GM12878 (cell line): ENCODE results near the gene R3HDM2.
"Not testable (repeated sequence)": the region's sequence is repeated elsewhere in the genome, so short reads cannot be mapped to it uniquely, and the experiment has no call there.

Source experiments
- ESRRA ChIP-seq: IDR thresholded peaks from 2 replicates; pipeline ENCODE4 v1.6.1; 2012; ENCODE audit warnings: mild to moderate bottlenecking, low read length, improper control_type of control experiment
- FOXM1 ChIP-seq: IDR thresholded peaks from 2 replicates; pipeline ENCODE4 v1.6.1; 2012; ENCODE audit warnings: low read depth, mild to moderate bottlenecking, inconsistent platforms, low read length, moderate library complexity
- NFIC ChIP-seq: IDR thresholded peaks from 2 replicates; pipeline ENCODE4 v1.6.1; 2012; ENCODE audit warnings: low read depth, mild to moderate bottlenecking, inconsistent platforms, low read length, moderate library complexity
- SRF ChIP-seq, 2 experiments: IDR thresholded peaks; 2 replicates each; pipeline ENCODE4 v1.6.1; 2011; ENCODE audit warnings: low read depth in 2 of 2, low read length in 2 of 2, mild to moderate bottlenecking in 1 of 2, moderate library complexity in 1 of 2
- TARDBP ChIP-seq: IDR thresholded peaks from 2 replicates; pipeline ENCODE4 v1.6.1; 2016; ENCODE audit warnings: borderline replicate concordance
- TF ChIP-seq, protein P1 (sequence below), 3 experiments: IDR thresholded peaks in 2 of 3; conservative IDR thresholded peaks in 1 of 3; 2 replicates each; pipeline ENCODE4 v1.5.1; 2011; ENCODE audit warnings: low read depth in 3 of 3, low read length in 3 of 3, mild to moderate bottlenecking in 3 of 3, control low read depth in 2 of 3, moderate library complexity in 2 of 3, inconsistent platforms in 1 of 3, mixed read lengths in 1 of 3; ENCODE audit not compliant: control insufficient read depth in 2 of 3, insufficient read depth in 1 of 3; ENCODE audit errors: extremely low read depth in 1 of 3

DNA sequence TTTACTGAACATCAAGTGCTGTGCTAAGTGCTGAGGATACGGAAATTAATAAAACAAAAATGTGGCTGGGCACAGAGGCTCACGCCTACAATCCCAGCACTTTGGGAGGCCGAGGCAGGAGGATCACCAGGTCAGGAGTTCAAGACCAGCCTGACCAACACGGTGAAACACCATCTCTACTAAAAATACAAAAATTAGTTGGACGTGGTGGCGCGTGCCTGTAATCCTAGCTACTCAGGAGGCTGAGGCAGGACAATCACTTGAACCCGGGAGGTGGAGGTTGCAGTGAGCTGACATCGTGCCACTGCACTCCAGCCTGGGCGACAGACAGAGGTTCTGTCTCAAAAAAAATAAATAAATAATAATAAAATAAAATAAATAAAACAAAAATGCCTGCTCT lies 3.9 kb downstream of the R3HDM2 start:
- not testable (repeated sequence) for TF ChIP-seq ESRRA; TARDBP; FOXM1; SRF (IDR thresholded peaks at IDR 0.05; ENCODE audit: low read depth in 2 of 2, low read length in 2 of 2); NFIC
- TF ChIP-seq, protein P1, sequence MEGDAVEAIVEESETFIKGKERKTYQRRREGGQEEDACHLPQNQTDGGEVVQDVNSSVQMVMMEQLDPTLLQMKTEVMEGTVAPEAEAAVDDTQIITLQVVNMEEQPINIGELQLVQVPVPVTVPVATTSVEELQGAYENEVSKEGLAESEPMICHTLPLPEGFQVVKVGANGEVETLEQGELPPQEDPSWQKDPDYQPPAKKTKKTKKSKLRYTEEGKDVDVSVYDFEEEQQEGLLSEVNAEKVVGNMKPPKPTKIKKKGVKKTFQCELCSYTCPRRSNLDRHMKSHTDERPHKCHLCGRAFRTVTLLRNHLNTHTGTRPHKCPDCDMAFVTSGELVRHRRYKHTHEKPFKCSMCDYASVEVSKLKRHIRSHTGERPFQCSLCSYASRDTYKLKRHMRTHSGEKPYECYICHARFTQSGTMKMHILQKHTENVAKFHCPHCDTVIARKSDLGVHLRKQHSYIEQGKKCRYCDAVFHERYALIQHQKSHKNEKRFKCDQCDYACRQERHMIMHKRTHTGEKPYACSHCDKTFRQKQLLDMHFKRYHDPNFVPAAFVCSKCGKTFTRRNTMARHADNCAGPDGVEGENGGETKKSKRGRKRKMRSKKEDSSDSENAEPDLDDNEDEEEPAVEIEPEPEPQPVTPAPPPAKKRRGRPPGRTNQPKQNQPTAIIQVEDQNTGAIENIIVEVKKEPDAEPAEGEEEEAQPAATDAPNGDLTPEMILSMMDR (IDR thresholded peaks at IDR 0.05 in 2 of 3, conservative IDR thresholded peaks at IDR 0.05 in 1 of 3; ENCODE audit: control insufficient read depth in 2 of 3, extremely low read depth in 1 of 3, insufficient read depth in 1 of 3, low read depth in 3 of 3, low read length in 3 of 3): not testable (repeated sequence)
